WTC11 (cell line): ENCODE data around the gene LAMA1. TPM values are rescaled to one million over a fixed set of nuclear protein-coding genes. Genes with fewer than 3 reads are reported as not detected.
A peak's percentile ranks its signal among the peaks of the same experiment; 100 is the strongest.

Experiments used
- ATAC-seq: fragments of 200-7000 bp; cut with Tn5 transposase; 2 replicates; pipeline ENCODE4 v1.10.0; 2021; ENCODE audit warnings: mild to moderate bottlenecking, moderate library complexity
- CTCF ChIA-PET: fragments of 300-600 bp; sonication (Branson Sonifier 250); formaldehyde crosslinking; loops from one replicate; lab custom pipeline; 2021; ENCODE audit warnings: antibody characterized with exemption; lab: Charles Lee
- POLR2A ChIA-PET: fragments of 350-600 bp; sonication (Branson Sonifier 250); formaldehyde crosslinking; loops from one replicate; lab custom pipeline; 2021; ENCODE audit warnings: antibody characterized with exemption; lab: Charles Lee
- DNase-seq: peaks from one replicate; pipeline ENCODE4 v3.0.0; 2021; ENCODE audit warnings: low spot score
- H3K27ac Mint-ChIP-seq: 2 replicates; pipeline ENCODE4 v1.8.0; 2021; ENCODE audit warnings: mixed read lengths
- H3K27me3 Mint-ChIP-seq: 2 replicates; pipeline ENCODE4 v1.8.0; 2021; ENCODE audit warnings: low read depth, mild to moderate bottlenecking, moderate library complexity, mixed read lengths
- H3K36me3 Mint-ChIP-seq: 2 replicates; pipeline ENCODE4 v1.8.0; 2021; ENCODE audit warnings: mixed read lengths
- H3K4me1 Mint-ChIP-seq: 2 replicates; pipeline ENCODE4 v1.8.0; 2022; ENCODE audit warnings: mixed read lengths
- H3K4me3 Mint-ChIP-seq: 2 replicates; pipeline ENCODE4 v1.8.0; 2021; ENCODE audit warnings: mild to moderate bottlenecking, moderate library complexity, mixed read lengths
- H3K9me3 Mint-ChIP-seq: 2 replicates; pipeline ENCODE4 v1.8.0; 2021; ENCODE audit warnings: mixed read lengths
- AFF4 ChIP-seq: sonication (generic); formaldehyde crosslinking; IDR thresholded peaks from 2 replicates; pipeline ENCODE4 v1.8.1; 2023; ENCODE audit warnings: mild to moderate bottlenecking, missing genetic modification reagents, borderline replicate concordance
- EMX1 ChIP-seq: fragments of 250-450 bp; sonication (Bioruptor Pico); IDR thresholded peaks from 2 replicates; pipeline ENCODE4 v1.8.0; 2021; ENCODE audit warnings: mild to moderate bottlenecking
- IRF2 ChIP-seq: sonication (generic); formaldehyde crosslinking; IDR thresholded peaks from 2 replicates; pipeline ENCODE4 v1.8.0; 2022; ENCODE audit warnings: low read depth, missing genetic modification reagents, borderline replicate concordance
- JUN ChIP-seq: sonication (generic); formaldehyde crosslinking; IDR thresholded peaks from 2 replicates; pipeline ENCODE4 v1.8.0; 2023; ENCODE audit warnings: mild to moderate bottlenecking, missing genetic modification reagents
- MAX ChIP-seq: sonication (generic); formaldehyde crosslinking; IDR thresholded peaks from 2 replicates; pipeline ENCODE4 v1.8.0; 2022; ENCODE audit warnings: mild to moderate bottlenecking, missing genetic modification reagents
- NR2C2 ChIP-seq: sonication (generic); formaldehyde crosslinking; IDR thresholded peaks from 2 replicates; pipeline ENCODE4 v1.8.0; 2022; ENCODE audit warnings: mild to moderate bottlenecking, missing genetic modification reagents
- PREB ChIP-seq: sonication (generic); formaldehyde crosslinking; IDR thresholded peaks from 2 replicates; pipeline ENCODE4 v1.8.1; 2022; ENCODE audit warnings: mild to moderate bottlenecking, missing genetic modification reagents, moderate library complexity, borderline replicate concordance
- total RNA-seq: library from RNA; stranded (reverse); gene quantifications from 3 replicates; pipeline ENCODE4 v1.2.3, GENCODE V29; 2021
- TF ChIP-seq, protein P1 (sequence below): sonication (generic); formaldehyde crosslinking; IDR thresholded peaks from 2 replicates; pipeline ENCODE4 v1.8.0; 2022; ENCODE audit warnings: mild to moderate bottlenecking, missing genetic modification reagents
- TF ChIP-seq, protein P2 (sequence below): fragments of 200-600 bp; IDR thresholded peaks from 2 replicates; pipeline ENCODE4 v1.8.0; 2022; ENCODE audit warnings: antibody characterized with exemption
- TF ChIP-seq, protein P3 (sequence below): sonication (generic); formaldehyde crosslinking; IDR thresholded peaks from 2 replicates; pipeline ENCODE4 v1.8.1; 2023; ENCODE audit warnings: mild to moderate bottlenecking, missing genetic modification reagents, moderate library complexity

The LAMA1 gene
- total RNA-seq, 1 experiment from 2014 or later = 50.7 TPM

DNA sequence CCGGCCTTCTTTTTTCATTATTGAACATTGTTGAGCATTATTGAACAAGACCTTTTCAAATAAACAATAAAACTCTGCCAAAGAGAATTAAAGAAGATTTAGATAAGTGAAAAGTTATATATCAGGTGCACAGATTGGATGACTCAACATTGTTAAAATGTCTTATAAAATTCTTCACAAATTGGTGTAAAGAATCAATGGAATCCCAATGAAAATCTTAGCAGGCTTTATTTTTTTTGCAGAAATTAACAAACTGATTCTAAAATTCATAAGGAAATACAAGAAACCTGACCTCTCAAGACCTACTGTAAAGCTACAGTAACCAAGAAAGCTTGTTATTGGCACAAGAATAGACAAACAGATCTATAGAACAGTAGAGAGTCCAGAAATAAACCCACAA, 70.3 kb downstream of the LAMA1 start:
- Mint-ChIP-seq H3K4me3 (no peak overlapping the region), H3K36me3 (peaks cover 8% of the 10 kb centered on the region; the same call in 1 of the 2 replicates), H3K27me3 (no peaks in the 10 kb centered on the region), H3K9me3 (no peaks in the 10 kb centered on the region), H3K4me1 (no peaks in the 10 kb centered on the region), H3K27ac (no peak overlapping the region)
- ATAC-seq (no peak), DNase-seq (no peak)
- POLR2A ChIA-PET = no interaction called here
- TF ChIP-seq, protein P1, sequence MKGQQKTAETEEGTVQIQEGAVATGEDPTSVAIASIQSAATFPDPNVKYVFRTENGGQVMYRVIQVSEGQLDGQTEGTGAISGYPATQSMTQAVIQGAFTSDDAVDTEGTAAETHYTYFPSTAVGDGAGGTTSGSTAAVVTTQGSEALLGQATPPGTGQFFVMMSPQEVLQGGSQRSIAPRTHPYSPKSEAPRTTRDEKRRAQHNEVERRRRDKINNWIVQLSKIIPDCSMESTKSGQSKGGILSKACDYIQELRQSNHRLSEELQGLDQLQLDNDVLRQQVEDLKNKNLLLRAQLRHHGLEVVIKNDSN (CRISPR knock-in tag) = no peak
- CTCF ChIA-PET = no interaction called here

- TF ChIP-seq, protein P2, sequence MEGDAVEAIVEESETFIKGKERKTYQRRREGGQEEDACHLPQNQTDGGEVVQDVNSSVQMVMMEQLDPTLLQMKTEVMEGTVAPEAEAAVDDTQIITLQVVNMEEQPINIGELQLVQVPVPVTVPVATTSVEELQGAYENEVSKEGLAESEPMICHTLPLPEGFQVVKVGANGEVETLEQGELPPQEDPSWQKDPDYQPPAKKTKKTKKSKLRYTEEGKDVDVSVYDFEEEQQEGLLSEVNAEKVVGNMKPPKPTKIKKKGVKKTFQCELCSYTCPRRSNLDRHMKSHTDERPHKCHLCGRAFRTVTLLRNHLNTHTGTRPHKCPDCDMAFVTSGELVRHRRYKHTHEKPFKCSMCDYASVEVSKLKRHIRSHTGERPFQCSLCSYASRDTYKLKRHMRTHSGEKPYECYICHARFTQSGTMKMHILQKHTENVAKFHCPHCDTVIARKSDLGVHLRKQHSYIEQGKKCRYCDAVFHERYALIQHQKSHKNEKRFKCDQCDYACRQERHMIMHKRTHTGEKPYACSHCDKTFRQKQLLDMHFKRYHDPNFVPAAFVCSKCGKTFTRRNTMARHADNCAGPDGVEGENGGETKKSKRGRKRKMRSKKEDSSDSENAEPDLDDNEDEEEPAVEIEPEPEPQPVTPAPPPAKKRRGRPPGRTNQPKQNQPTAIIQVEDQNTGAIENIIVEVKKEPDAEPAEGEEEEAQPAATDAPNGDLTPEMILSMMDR = peak; percentile 66
- TF ChIP-seq NR2C2 (CRISPR knock-in tag) (no peak), MAX (CRISPR knock-in tag) (peak; percentile 40; the same call in 1 of the 2 replicates)
- TF ChIP-seq, protein P3, sequence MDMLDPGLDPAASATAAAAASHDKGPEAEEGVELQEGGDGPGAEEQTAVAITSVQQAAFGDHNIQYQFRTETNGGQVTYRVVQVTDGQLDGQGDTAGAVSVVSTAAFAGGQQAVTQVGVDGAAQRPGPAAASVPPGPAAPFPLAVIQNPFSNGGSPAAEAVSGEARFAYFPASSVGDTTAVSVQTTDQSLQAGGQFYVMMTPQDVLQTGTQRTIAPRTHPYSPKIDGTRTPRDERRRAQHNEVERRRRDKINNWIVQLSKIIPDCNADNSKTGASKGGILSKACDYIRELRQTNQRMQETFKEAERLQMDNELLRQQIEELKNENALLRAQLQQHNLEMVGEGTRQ (CRISPR knock-in tag) = peak; percentile 87
- TF ChIP-seq, protein P1 (CRISPR knock-in tag) = peak; percentile 88
- peaks cover 9% of the 10 kb centered on the region for H3K4me1 Mint-ChIP-seq
- H3K36me3 Mint-ChIP-seq = peaks cover 25% of the 10 kb centered on the region
- peak overlapping the region; percentile 29 for H3K27ac Mint-ChIP-seq
- ChIA-PET POLR2A (no interaction called here), CTCF (interaction anchor here (0.6 to 4.6 kb wide), 32 partner anchors 9 to 1615 kb away, joined by 3 to 88 read pairs (median 4); no protein-coding TSS in a partner anchor)
- H3K4me3 Mint-ChIP-seq = no peak overlapping the region
- ATAC-seq (peak; percentile 98), DNase-seq (peak; percentile 90)
- H3K9me3 Mint-ChIP-seq = no peaks in the 10 kb centered on the region
- H3K27me3 Mint-ChIP-seq = no peaks in the 10 kb centered on the region
Measured at GRCh38 chr18:7038330-7038851, 79.2 kb downstream of the LAMA1 start.

DNA sequence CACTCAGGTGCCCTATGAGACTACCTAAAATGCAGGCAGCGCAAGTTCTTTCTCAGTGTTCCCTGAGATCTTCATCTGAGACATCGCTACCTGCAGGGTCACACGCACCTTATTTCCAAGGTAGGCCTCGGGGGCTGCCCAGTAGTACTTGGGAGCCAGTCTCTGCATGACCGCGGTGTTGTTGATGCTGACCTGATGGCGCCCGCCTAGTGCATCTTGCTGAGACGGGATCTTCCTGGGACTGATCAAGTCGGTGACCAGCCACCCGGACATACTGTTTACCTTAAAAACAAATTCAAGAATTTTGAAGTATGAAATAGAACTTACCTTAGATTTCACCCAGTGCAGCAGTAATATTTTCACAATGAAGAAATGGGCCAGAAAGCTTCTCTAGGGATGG, 80.1 kb downstream of the LAMA1 start:
- Mint-ChIP-seq H3K27me3 (no peaks in the 10 kb centered on the region), H3K4me3 (no peak overlapping the region), H3K27ac (no peak overlapping the region), H3K9me3 (no peaks in the 10 kb centered on the region), H3K4me1 (peaks cover 9% of the 10 kb centered on the region), H3K36me3 (peaks cover 30% of the 10 kb centered on the region)
- DNase-seq (no peak), ATAC-seq (no peak)
- ChIA-PET POLR2A (no interaction called here), CTCF (interaction anchor here (1.2 to 4.6 kb wide), 8 partner anchors 8 to 154 kb away, joined by 4 to 88 read pairs (median 8); no protein-coding TSS in a partner anchor)
- TF ChIP-seq JUN (CRISPR knock-in tag) (no peak), PREB (no peak), AFF4 (CRISPR knock-in tag) (no peak), IRF2 (no peak), EMX1 (CRISPR knock-in tag) (no peak)
